ENCODE results near the gene FAM114A2.
A peak's percentile ranks its signal among the peaks of the same experiment; 100 is the strongest.
"Not testable (repeated sequence)": the region's sequence is repeated elsewhere in the genome, so short reads cannot be mapped to it uniquely, and the experiment has no call there.

FAM114A2 gene

GRCh38 chr5:154039458-154039829, 734 bp upstream of the FAM114A2 start:
- H3K27me3 ChIP-seq (ENCODE audit: low read depth), result no peaks in the 10 kb centered on the region
- in situ Hi-C loops (cut with MboI; ENCODE audit: low sequenced_read_pairs), result no loop called here
- H3K9me3 ChIP-seq, result no peaks in the 10 kb centered on the region
- peak overlapping the region; percentile 85 for H3K4me3 ChIP-seq
- no peaks in the 10 kb centered on the region for H3K36me3 ChIP-seq (replicated peaks)
- H3K4me1 ChIP-seq, result peaks cover 7% of the 10 kb centered on the region
- DNase-seq (ENCODE audit: low spot score in 2 of 2), result no peak

- Histone ChIP-seq H3K9me3 (no peaks in the 10 kb centered on the region), H3K27me3 (ENCODE audit: low read depth) (no peaks in the 10 kb centered on the region), H3K4me1 (peaks cover 7% of the 10 kb centered on the region), H3K36me3 (replicated peaks) (no peaks in the 10 kb centered on the region), H3K4me3 (peak overlapping the region; percentile 85)
- in situ Hi-C loops (cut with MboI; ENCODE audit: low sequenced_read_pairs), result no loop called here
- peak; percentile 35 to 37 for DNase-seq (ENCODE audit: low spot score in 2 of 2)
Observed at GRCh38 chr5:154038261-154038706, 426 bp downstream of the FAM114A2 start.

DNA sequence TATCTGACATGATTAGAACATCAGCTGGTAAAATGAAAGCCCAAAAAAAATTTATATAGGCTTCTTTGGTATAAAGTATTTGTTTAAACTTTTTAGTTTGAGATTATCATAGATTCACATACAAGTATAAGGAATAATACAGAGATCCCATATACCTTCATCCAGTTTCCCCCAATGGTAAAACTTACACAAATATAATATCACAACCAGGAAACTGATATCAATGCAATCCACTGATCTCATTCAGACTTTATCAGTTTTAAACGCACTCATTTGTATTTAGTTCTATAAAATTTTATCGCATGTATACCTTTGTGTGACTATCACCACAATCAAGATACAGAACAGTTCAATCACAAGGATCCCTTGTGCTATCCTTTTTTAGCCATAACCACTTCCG, 3.8 kb downstream of the FAM114A2 start:
- H3K36me3 ChIP-seq (replicated peaks), result no peaks in the 10 kb centered on the region
- no peaks in the 10 kb centered on the region for H3K9me3 ChIP-seq
- DNase-seq (ENCODE audit: low spot score in 2 of 2), result no peak
- H3K27me3 ChIP-seq (ENCODE audit: low read depth), result no peaks in the 10 kb centered on the region
- in situ Hi-C loops (cut with MboI; ENCODE audit: low sequenced_read_pairs), result no loop called here
- peaks cover 6% of the 10 kb centered on the region for H3K4me1 ChIP-seq
- H3K4me3 ChIP-seq, result no peak overlapping the region

- Histone ChIP-seq H3K9me3 (no peaks in the 10 kb centered on the region), H3K4me1 (no peaks in the 10 kb centered on the region), H3K36me3 (replicated peaks) (no peaks in the 10 kb centered on the region), H3K4me3 (no peak overlapping the region), H3K27me3 (ENCODE audit: low read depth) (no peaks in the 10 kb centered on the region)
- in situ Hi-C loops (cut with MboI; ENCODE audit: low sequenced_read_pairs), result no loop called here
- DNase-seq (ENCODE audit: low spot score in 2 of 2), result no peak
Observed at GRCh38 chr5:154031937-154032489, 6.7 kb downstream of the FAM114A2 start.

- H3K27me3 ChIP-seq (ENCODE audit: low read depth), result no peaks in the 10 kb centered on the region
- H3K4me3 ChIP-seq, result no peak overlapping the region
- in situ Hi-C loops (cut with MboI; ENCODE audit: low sequenced_read_pairs), result no loop called here
- no peaks in the 10 kb centered on the region for H3K9me3 ChIP-seq
- peaks cover 8% of the 10 kb centered on the region for H3K36me3 ChIP-seq (replicated peaks)
- no peak for DNase-seq (ENCODE audit: low spot score in 2 of 2)
- H3K4me1 ChIP-seq, result no peaks in the 10 kb centered on the region; the same call in 1 of the 2 replicates
Observed at GRCh38 chr5:154025951-154026350, 12.8 kb downstream of the FAM114A2 start.

- H3K36me3 ChIP-seq (replicated peaks); H3K27me3 ChIP-seq (ENCODE audit: low read depth); H3K4me1 ChIP-seq; H3K9me3 ChIP-seq; DNase-seq (ENCODE audit: low spot score in 2 of 2); H3K4me3 ChIP-seq; in situ Hi-C loops (cut with MboI; ENCODE audit: low sequenced_read_pairs): not testable (repeated sequence)
Observed at GRCh38 chr5:154018919-154019318, 19.8 kb downstream of the FAM114A2 start.

GRCh38 chr5:154015071-154015693, 23.5 kb downstream of the FAM114A2 start:
- DNase-seq (ENCODE audit: low spot score in 2 of 2), result no peak
- in situ Hi-C loops (cut with MboI; ENCODE audit: low sequenced_read_pairs), result no loop called here
- H3K27me3 ChIP-seq (ENCODE audit: low read depth), result no peaks in the 10 kb centered on the region

DNA sequence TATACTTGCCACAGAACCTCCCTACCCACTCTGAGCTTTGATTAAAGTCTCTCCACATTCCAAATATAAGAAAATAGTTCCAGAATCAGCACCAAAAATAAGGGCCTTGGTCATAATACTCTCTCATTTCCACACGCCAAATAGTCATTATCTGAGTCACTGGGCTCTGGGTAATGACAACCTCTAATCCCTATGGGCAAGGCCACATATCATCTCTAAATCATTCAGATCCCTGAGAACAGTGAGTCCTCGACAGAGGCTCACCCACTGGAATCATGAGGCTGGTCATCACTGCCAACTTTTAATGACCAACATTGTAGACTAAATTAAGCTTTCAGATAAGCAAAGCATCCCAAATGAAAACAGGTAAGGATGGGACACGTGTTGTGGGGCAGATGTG, 28.1 kb downstream of the FAM114A2 start:
- in situ Hi-C loops (cut with MboI; ENCODE audit: low sequenced_read_pairs), result no loop called here
- no peaks in the 10 kb centered on the region for H3K4me1 ChIP-seq
- no peaks in the 10 kb centered on the region for H3K36me3 ChIP-seq (replicated peaks)
- no peak for DNase-seq (ENCODE audit: low spot score in 2 of 2)
- no peak overlapping the region for H3K4me3 ChIP-seq
- no peaks in the 10 kb centered on the region for H3K9me3 ChIP-seq
- no peaks in the 10 kb centered on the region for H3K27me3 ChIP-seq (ENCODE audit: low read depth)

More at GRCh38 chr5:154015071-154015693, 23.5 kb downstream of the FAM114A2 start:
- H3K4me1 ChIP-seq, result no peaks in the 10 kb centered on the region
- H3K36me3 ChIP-seq (replicated peaks), result no peaks in the 10 kb centered on the region
- no peak overlapping the region for H3K4me3 ChIP-seq
- no peaks in the 10 kb centered on the region for H3K9me3 ChIP-seq

GRCh38 chr5:154005648-154006047, 33.1 kb downstream of the FAM114A2 start:
- Histone ChIP-seq H3K36me3 (replicated peaks) (no peaks in the 10 kb centered on the region; the same call in 1 of the 2 replicates), H3K9me3 (no peaks in the 10 kb centered on the region), H3K4me3 (no peak overlapping the region), H3K4me1 (no peaks in the 10 kb centered on the region), H3K27me3 (ENCODE audit: low read depth) (no peaks in the 10 kb centered on the region)
- DNase-seq (ENCODE audit: low spot score in 2 of 2), result no peak
- in situ Hi-C loops (cut with MboI; ENCODE audit: low sequenced_read_pairs), result no loop called here

DNA sequence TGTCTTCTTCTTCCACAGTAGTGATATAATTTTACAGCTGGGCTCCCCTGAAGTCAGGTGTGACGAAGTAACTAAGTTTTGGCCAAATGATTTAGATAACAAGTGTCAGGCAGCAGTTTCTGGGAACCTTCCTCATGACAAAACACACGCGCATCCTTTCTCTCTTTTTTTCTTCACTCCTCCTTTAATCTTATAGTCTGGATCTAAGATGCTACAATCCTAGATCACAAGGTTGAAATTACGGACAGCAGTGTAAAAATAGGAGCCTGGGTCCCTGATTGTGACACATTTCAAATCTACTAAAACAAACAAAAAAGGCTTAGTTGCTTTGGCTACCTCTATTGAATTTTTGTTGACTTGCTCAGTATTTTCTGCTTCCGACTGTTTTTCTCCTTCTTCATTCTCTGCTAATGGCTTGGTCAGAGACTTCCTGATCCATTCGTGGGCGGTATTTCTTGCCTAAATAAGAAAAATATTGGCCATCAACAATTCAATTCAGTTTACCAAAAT, 36.1 kb downstream of the FAM114A2 start:
- Histone ChIP-seq H3K36me3 (replicated peaks) (no peaks in the 10 kb centered on the region; the same call in 1 of the 2 replicates), H3K9me3 (no peaks in the 10 kb centered on the region), H3K4me3 (no peak overlapping the region), H3K27me3 (ENCODE audit: low read depth) (no peaks in the 10 kb centered on the region), H3K4me1 (no peaks in the 10 kb centered on the region)
- DNase-seq (ENCODE audit: low spot score in 2 of 2), result no peak
- in situ Hi-C loops (cut with MboI; ENCODE audit: low sequenced_read_pairs), result no loop called here

- Histone ChIP-seq H3K36me3 (replicated peaks) (no peaks in the 10 kb centered on the region; the same call in 1 of the 2 replicates), H3K9me3 (no peaks in the 10 kb centered on the region), H3K27me3 (ENCODE audit: low read depth) (no peaks in the 10 kb centered on the region), H3K4me3 (no peak overlapping the region), H3K4me1 (no peaks in the 10 kb centered on the region)
- in situ Hi-C loops (cut with MboI; ENCODE audit: low sequenced_read_pairs), result no loop called here
- DNase-seq (ENCODE audit: low spot score in 2 of 2), result no peak
Observed at GRCh38 chr5:154002093-154002492, 36.6 kb downstream of the FAM114A2 start.

GRCh38 chr5:154000703-154001102, 38.0 kb downstream of the FAM114A2 start:
- DNase-seq (ENCODE audit: low spot score in 2 of 2), result no peak
- H3K9me3 ChIP-seq, result no peaks in the 10 kb centered on the region
- no peaks in the 10 kb centered on the region; the same call in 1 of the 2 replicates for H3K36me3 ChIP-seq (replicated peaks)
- no peaks in the 10 kb centered on the region for H3K4me1 ChIP-seq
- H3K27me3 ChIP-seq (ENCODE audit: low read depth), result no peaks in the 10 kb centered on the region
- H3K4me3 ChIP-seq, result no peak overlapping the region
- in situ Hi-C loops (cut with MboI; ENCODE audit: low sequenced_read_pairs), result no loop called here

DNA sequence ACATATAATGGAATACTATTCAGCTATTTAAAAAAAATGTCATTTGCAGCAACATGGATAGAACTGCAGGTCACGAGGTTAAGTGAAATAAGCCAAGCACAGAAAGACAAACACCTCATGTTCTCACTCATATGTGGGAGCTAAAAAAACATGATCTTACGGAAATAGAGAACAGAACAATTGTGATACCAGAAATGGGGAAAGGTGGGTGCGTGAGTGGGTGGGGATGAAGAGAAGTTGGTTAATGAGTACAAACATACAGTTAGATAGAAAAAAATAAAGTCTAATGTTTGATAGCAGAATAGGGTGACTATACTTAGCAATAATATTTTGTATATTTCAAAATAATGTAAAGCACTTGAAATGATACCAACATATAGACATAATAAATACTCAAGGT, 38.7 kb downstream of the FAM114A2 start:
- Histone ChIP-seq H3K36me3 (replicated peaks) (no peaks in the 10 kb centered on the region; the same call in 1 of the 2 replicates), H3K4me3 (no peak overlapping the region), H3K27me3 (ENCODE audit: low read depth) (no peaks in the 10 kb centered on the region), H3K9me3 (no peaks in the 10 kb centered on the region), H3K4me1 (no peaks in the 10 kb centered on the region)
- no peak for DNase-seq (ENCODE audit: low spot score in 2 of 2)
- in situ Hi-C loops (cut with MboI; ENCODE audit: low sequenced_read_pairs), result loop anchor here (25.0 kb wide), 1 partner anchor 612 kb away; no protein-coding TSS in a partner anchor

GRCh38 chr5:153998768-153999167, 39.9 kb downstream of the FAM114A2 start:
- no peak for DNase-seq (ENCODE audit: low spot score in 2 of 2)
- in situ Hi-C loops (cut with MboI; ENCODE audit: low sequenced_read_pairs), result loop anchor here (25.0 kb wide), 1 partner anchor 614 kb away; no protein-coding TSS in a partner anchor
- H3K4me3 ChIP-seq, result no peak overlapping the region
- H3K9me3 ChIP-seq, result no peaks in the 10 kb centered on the region
- H3K27me3 ChIP-seq (ENCODE audit: low read depth), result no peaks in the 10 kb centered on the region
- H3K36me3 ChIP-seq (replicated peaks), result peaks cover 4% of the 10 kb centered on the region; the same call in 1 of the 2 replicates
- no peaks in the 10 kb centered on the region for H3K4me1 ChIP-seq

Data from HAP-1 (cell line).